ENCODE data around the gene SLC27A5.
"Not testable (repeated sequence)": the region's sequence is repeated elsewhere in the genome, so short reads cannot be mapped to it uniquely, and the experiment has no call there.

Gene SLC27A5

GRCh38 chr19:58550362-58551122 is 38.8 kb upstream of the SLC27A5 start:
- DNase-seq (ENCODE audit: low spot score), result no peak

DNA sequence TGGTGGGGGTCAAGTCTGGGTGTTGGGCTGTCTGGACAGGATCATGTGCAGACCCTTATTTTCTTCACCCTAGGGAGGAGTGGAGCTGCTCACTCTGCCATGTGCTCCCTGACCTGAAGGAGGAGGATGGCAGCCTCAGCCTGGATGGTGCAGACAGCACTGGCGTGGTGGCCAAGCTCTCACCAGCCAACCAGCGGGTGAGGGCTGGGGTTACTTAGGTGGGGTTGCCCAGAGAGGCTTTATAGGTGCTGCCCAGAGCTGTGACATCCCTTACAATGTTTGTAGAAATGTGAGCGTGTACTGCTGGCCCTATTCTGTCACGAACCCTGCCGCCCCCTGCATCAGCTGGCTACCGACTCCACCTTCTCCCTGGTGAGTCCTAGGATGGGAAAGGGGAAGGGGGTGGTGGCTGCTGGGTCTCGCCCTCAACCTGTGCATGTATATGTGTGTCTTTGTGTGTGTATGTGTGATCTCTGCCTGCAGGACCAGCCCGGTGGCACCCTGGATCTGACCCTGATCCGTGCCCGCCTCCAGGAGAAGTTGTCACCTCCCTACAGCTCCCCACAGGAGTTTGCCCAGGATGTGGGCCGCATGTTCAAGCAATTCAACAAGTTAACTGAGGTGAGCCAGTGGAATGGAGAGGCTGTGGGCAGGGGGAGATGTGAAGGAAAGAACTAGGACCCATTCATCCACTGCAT is 38.0 kb upstream of the SLC27A5 start:
- DNase-seq (ENCODE audit: low spot score), result no peak

DNA sequence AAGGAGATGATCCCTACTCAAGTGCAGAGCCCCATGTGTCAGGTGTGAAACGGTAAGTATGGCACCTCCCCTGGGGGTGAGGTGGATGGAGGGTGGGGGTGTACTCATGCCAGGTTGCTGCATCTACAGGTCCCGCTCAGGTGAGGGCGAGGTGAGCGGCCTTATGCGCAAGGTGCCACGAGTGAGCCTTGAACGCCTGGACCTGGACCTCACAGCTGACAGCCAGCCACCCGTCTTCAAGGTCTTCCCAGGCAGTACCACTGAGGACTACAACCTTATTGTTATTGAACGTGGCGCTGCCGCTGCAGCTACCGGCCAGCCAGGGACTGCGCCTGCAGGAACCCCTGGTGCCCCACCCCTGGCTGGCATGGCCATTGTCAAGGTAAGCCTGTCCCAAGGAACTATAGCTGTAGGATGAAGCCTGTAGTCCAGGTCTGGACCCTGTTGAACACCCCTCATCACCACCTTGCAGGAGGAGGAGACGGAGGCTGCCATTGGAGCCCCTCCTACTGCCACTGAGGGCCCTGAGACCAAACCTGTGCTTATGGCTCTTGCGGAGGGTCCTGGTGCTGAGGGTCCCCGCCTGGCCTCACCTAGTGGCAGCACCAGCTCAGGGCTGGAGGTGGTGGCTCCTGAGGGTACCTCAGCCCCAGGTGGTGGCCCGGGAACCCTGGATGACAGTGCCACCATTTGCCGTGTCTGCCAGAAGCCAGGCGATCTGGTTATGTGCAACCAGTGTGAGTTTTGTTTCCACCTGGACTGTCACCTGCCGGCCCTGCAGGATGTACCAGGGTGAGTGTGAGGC is 37.3 kb upstream of the SLC27A5 start:
- no peak for DNase-seq (ENCODE audit: low spot score)

DNA sequence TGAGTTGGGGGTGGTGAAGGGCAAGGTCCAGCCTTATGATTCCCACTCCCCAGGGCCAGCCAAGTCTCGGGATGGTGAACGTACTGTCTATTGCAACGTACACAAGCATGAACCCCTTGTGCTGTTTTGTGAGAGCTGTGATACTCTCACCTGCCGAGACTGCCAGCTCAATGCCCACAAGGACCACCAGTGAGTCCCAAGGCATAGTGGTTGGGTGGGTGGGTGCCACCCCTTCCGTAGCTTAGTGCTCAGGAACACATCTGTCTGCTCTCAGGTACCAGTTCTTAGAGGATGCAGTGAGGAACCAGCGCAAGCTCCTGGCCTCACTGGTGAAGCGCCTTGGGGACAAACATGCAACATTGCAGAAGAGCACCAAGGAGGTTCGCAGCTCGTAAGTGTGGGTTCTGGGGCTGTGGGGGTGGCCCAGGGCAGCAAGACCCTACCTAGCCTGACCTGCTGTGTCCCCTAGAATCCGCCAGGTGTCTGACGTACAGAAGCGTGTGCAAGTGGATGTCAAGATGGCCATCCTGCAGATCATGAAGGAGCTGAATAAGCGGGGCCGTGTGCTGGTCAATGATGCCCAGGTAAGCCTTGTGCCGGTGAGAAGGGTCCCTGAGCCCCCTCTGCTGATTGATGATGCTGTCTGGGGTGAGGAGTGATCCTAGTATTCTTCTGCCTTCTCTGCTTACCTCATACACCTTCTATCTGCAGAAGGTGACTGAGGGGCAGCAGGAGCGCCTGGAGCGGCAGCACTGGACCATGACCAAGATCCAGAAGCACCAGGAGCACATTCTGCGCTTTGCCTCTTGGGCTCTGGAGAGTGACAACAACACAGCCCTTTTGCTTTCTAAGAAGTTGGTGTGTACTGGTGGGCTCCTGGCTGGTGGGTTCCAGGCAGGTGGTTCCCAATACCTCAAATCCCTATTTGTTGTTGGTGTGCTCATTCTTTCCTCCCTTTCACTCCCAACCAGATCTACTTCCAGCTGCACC is 35.8 kb upstream of the SLC27A5 start:
- no peak for DNase-seq (ENCODE audit: low spot score)

DNA sequence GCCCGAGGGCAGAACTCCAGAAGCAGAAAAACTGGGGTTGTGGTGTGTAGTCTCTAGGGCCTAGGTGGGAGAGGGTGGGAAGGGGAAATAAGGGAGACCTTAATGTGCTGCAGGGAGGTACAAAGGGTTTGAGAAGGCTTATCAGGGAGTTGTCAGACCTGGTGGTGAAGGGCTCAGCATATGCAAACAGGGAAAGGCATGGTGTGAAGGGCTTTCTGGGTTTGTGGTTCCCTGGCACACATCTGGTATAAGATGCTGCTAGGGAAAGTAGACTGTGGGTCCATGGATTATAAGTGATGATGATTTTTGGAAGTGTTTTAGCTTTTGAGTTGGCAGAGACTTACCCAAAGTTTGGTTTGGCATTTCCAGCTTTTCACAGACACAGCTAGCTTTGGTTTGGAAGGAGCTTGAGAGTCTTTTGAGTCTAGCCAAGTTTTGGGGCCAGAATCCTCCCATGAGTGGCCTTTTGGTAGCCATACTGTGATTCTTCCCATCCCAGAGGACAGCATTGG is 34.3 kb upstream of the SLC27A5 start:
- no peak for DNase-seq (ENCODE audit: low spot score)

GRCh38 chr19:58545286-58546018 is 33.7 kb upstream of the SLC27A5 start:
- DNase-seq (ENCODE audit: low spot score), result no peak

DNA sequence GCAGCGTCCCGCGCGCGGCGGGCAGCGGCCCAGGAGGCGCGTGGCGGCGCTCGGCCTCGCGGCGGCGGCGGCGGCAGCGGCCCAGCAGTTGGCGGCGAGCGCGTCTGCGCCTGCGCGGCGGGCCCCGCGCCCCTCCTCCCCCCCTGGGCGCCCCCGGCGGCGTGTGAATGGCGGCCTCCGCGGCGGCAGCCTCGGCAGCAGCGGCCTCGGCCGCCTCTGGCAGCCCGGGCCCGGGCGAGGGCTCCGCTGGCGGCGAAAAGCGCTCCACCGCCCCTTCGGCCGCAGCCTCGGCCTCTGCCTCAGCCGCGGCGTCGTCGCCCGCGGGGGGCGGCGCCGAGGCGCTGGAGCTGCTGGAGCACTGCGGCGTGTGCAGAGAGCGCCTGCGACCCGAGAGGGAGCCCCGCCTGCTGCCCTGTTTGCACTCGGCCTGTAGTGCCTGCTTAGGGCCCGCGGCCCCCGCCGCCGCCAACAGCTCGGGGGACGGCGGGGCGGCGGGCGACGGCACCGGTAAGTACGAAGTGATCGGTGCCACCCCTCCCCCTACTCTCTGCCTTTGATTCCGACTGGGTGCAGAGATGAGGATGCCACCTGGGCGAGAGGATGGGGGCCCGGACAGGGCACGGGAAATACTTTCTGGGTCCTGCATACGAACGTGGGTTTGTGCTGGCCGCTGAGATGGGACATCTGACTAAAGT is 32.9 kb upstream of the SLC27A5 start:
- peak; percentile 65 for DNase-seq (ENCODE audit: low spot score)

DNA sequence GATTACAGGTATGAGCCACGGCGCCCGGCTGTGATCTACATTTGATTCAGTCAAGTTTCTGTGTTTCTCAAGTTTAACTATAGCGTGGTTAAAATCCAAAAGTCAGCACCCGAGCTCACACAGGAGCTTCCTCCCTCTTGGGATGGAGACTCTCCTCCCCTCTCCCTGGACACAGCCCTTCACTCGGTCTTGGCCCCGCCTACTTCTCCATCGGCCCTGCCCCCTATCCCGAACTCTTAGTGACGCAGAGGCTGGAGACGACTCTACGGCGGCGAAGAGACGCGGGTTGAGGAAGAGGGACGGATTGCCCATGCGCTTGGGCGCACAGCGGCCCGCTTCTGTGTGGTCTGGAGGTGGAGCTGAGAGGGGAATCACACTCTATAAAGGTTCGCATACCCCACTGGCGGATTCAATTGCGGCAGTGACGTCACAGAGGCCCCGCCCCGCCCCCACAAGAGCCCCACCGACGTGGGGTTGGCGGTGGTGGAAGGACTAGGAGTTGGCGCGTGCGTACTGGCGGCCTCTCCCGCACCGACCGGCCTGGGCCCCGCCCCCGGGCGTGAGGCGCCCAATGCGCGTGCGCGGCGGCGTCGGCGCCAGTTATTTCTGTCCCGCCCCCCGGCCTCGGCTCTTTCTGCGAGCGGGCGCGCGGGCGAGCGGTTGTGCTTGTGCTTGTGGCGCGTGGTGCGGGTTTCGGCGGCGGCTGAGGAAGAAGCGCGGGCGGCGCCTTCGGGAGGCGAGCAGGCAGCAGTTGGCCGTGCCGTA is 32.2 kb upstream of the SLC27A5 start, which contains the start of gene TRIM28:
TRIM28 (plus strand) TSS at position 239 of the 765 bp plus-strand sequence. CDS start 694 bp downstream, outside the sequence.
- peak; percentile 99 for DNase-seq (ENCODE audit: low spot score)

- DNase-seq (ENCODE audit: low spot score), result not testable (repeated sequence)
These were observed 31.0 kb upstream of the SLC27A5 start for GRCh38 chr19:58542641-58543372.

- DNase-seq (ENCODE audit: low spot score), result not testable (repeated sequence)
These were observed 27.4 kb upstream of the SLC27A5 start for GRCh38 chr19:58539169-58539559.

GRCh38 chr19:58538257-58539168 is 26.7 kb upstream of the SLC27A5 start:
- no peak for DNase-seq (ENCODE audit: low spot score)

DNA sequence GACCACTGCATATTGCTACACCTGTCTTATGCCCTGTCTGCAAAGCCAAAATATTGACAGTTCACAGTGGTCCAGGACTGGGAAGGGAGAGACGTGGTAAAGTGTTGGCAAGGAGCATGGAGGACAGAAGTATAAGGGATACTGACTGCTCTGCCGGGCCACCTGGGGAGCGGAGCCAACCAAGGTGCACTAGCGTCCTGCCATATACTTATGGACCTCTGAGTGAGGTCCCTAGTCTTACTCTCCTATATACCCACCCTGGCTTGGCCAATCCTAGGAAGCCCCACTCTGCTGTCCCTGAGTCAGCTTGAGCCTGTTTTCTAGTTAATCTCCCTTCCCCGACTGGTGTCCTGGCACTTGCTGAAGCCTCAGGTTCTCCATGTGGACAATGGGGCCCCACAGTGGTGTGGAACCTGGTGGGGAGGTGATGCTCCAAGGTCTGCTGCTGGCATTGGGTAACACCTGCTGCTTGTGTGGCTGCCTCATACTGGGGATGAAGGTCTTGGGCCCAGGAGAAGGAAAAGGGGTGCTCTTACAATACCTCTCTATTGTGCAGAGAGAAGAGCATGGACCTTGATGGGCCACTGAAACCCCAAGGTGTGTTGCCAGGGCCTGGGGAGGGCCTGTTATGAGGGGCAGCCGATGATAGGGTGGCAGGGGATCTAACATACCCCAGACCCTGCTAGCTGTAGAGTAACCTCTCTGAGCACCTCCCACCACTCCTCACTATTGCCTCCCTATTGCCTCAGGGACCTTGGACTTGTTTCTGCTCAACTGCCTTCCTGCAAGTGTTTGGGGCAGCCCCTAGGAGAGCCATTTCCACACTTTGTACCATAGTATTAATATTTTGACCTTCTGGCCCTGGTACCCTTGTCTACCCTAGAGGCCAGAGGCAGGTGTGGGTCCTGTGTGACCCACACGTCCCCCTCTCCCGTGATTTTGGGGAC is 25.3 kb upstream of the SLC27A5 start:
- DNase-seq (ENCODE audit: low spot score), result no peak

GRCh38 chr19:58535857-58536256 is 24.1 kb upstream of the SLC27A5 start:
- DNase-seq (ENCODE audit: low spot score), result no peak

GRCh38 chr19:58531034-58531840 is 19.4 kb upstream of the SLC27A5 start:
- no peak for DNase-seq (ENCODE audit: low spot score)

DNA sequence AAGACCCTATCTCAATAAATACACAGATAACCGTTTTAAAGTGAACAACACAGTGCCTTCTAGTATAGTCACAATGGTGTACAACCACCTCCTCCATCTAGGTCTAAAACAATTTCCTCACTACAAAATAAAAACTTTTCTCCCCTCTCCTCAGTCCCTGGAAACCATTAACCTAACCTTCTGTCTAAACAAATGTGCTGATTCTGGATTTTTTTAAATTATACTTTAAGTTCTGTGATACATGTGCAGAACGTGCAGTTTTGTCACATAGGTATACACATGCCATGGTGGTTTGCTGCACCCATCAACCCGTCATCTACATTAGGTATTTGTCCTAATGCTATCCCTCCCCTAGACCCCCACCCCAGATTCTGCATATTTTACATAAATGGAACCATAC is 17.6 kb upstream of the SLC27A5 start:
- no peak for DNase-seq (ENCODE audit: low spot score)

Data from RKO (cell line).